Brain microvascular endothelial cell (primary cell): Measurements from ENCODE around the gene IL23A.
A peak's percentile ranks its signal among the peaks of the same experiment; 100 is the strongest.

Experiments used
- DNase-seq: peaks from one replicate; pipeline ENCODE4 v3.0.0-alpha.2; 2020
- H3K27ac ChIP-seq: fragments of 250-450 bp; sonication (Bioruptor Pico); 2 replicates; pipeline ENCODE4 v1.5.1; 2020; ENCODE audit warnings: mild to moderate bottlenecking, moderate library complexity
- H3K27me3 ChIP-seq: fragments of 250-450 bp; sonication (Bioruptor Pico); replicated peaks from 2 replicates; pipeline ENCODE4 v1.5.1; 2020; ENCODE audit warnings: mild to moderate bottlenecking
- H3K36me3 ChIP-seq: fragments of 250-450 bp; sonication (Bioruptor Pico); replicated peaks from 2 replicates; pipeline ENCODE4 v1.5.1; 2020; ENCODE audit warnings: mild to moderate bottlenecking
- H3K4me3 ChIP-seq: 2 replicates; pipeline ENCODE4 v1.5.1; 2011; ENCODE audit warnings: low read depth, mild to moderate bottlenecking, control low read depth, low read length, moderate library complexity
- CTCF ChIP-seq: IDR thresholded peaks from 2 replicates; pipeline ENCODE4 v1.5.1; 2011; ENCODE audit warnings: low read depth, mild to moderate bottlenecking, moderate library complexity, low read length, control low read depth, inconsistent platforms; ENCODE audit errors: missing control alignments
- in situ Hi-C: cut with HindIII; loops from 2 replicates; pipeline ENCODE4 v1.10.0; 2017; ENCODE audit warnings: low sequenced_read_pairs, low pct_ligation_motif_present

IL23A gene

GRCh38 chr12:56338308-56339157, at the start of gene IL23A:
TSS of gene IL23A (plus strand) at chr12:56338884. CDS start at chr12:56339045, 161 bp downstream.
- in situ Hi-C loops = no loop called here
- TF ChIP-seq CTCF = no peak
- no peak for DNase-seq

GRCh38 chr12:56293795-56294194, 44.9 kb upstream of the IL23A start:
- no peak for DNase-seq
- Histone ChIP-seq H3K36me3 (peaks cover 14% of the 10 kb centered on the region), H3K4me3 (no peak overlapping the region), H3K27ac (no peak overlapping the region), H3K27me3 (no peaks in the 10 kb centered on the region)
- in situ Hi-C loops = no loop called here
- TF ChIP-seq CTCF = no peak

More at GRCh38 chr12:56338308-56339157, at the start of gene IL23A:
- Histone ChIP-seq H3K36me3 (peaks cover 14% of the 10 kb centered on the region), H3K4me3 (no peak within 1 kb of the TSS), H3K27me3 (no peaks in the 10 kb centered on the region), H3K27ac (no peak within 1 kb of the TSS)

- no peak overlapping the region for H3K4me3 ChIP-seq
- no peak overlapping the region for H3K27ac ChIP-seq
- H3K36me3 ChIP-seq = peaks cover 10% of the 10 kb centered on the region
- in situ Hi-C loops = no loop called here
- TF ChIP-seq CTCF = no peak
- H3K27me3 ChIP-seq = no peaks in the 10 kb centered on the region
- DNase-seq = no peak
These were observed 42.4 kb upstream of the IL23A start for GRCh38 chr12:56296295-56296694.

- no peaks in the 10 kb centered on the region for H3K27me3 ChIP-seq
- no peak overlapping the region for H3K4me3 ChIP-seq
- peaks cover 9% of the 10 kb centered on the region for H3K36me3 ChIP-seq
- in situ Hi-C loops = no loop called here
- TF ChIP-seq CTCF = no peak
- no peak overlapping the region for H3K27ac ChIP-seq
- DNase-seq = no peak
These were observed 41.3 kb upstream of the IL23A start for GRCh38 chr12:56297400-56297799.

GRCh38 chr12:56298828-56299227, 39.9 kb upstream of the IL23A start:
- Histone ChIP-seq H3K27me3 (no peaks in the 10 kb centered on the region), H3K27ac (no peak overlapping the region), H3K36me3 (peaks cover 9% of the 10 kb centered on the region), H3K4me3 (peak overlapping the region; percentile 93)
- in situ Hi-C loops = no loop called here
- no peak for TF ChIP-seq CTCF
- DNase-seq = no peak
